HG03095 (cell line): Measurements from ENCODE around the gene HOXA11.

Experiments
- ATAC-seq: cut with Tn5 transposase; IDR thresholded peaks from one replicate; pipeline ENCODE4 v1.9.1; 2021; ENCODE audit warnings: moderate library complexity; ENCODE audit not compliant: unreplicated experiment

HOXA11 gene

GRCh38 chr7:27171325-27171636, 13.8 kb downstream of the HOXA11 start:
- ATAC-seq, result no peak

DNA sequence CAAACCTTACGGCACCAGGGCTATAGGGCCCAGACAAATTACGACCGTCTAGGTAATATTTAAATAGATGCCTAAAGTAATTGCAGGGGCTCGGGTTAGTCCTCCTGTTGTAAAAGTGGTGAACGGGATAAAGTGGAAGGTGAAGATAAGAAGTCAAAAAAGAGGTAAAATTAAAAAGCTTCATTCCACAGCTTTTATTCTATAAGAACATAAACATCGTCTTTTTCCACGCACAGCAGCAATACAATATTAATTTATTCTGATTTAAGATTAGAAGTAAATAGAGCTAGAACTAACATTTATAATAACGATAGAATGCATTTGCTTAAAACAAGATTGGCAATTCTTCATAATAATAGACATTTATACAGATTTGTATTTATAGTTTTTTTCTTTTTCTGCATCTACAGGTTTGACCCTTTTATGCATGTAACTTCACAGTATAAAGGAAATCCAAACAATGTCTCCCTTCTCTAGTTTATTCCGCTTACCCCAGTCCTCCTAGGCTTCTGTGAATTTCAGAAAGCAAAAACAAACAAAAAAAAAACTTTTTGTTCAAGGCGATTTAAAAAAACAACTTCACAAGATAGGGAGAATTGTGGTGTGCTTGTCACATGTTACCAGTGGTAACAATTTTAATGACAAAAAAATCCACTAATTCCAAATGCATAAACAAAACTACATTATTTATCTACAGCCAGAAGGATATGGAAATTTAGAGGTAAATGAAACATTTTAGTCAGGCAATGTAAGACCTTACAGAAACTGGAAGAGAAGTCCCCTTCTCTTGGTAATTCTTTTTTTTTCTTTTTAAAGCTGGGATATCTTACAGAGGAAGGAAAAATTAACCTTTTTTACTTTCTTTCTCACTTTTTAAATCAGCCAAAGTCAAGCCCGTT, 14.4 kb downstream of the HOXA11 start:
- no peak for ATAC-seq

- ATAC-seq, result no peak
Measured at GRCh38 chr7:27169658-27170425, 15.2 kb downstream of the HOXA11 start.

GRCh38 chr7:27168265-27168947, 16.6 kb downstream of the HOXA11 start:
- ATAC-seq, result no peak

DNA sequence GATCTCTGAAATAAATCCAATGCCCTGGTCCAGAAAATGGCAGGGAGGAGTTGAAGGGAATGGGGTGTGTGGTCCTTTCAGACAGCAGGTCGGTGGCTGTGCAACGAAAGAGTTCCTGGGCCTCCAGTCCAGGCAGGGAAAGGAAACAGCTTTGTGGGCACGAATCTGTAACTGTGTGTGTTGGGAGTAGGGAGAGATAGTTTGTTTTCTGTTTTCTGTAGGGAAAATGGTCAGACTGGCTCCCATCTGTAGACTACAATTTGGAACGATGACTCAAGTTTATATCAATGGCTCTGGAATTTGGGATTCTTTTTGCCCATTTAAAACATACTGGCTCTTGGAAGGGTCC, 17.1 kb downstream of the HOXA11 start:
- no peak for ATAC-seq

DNA sequence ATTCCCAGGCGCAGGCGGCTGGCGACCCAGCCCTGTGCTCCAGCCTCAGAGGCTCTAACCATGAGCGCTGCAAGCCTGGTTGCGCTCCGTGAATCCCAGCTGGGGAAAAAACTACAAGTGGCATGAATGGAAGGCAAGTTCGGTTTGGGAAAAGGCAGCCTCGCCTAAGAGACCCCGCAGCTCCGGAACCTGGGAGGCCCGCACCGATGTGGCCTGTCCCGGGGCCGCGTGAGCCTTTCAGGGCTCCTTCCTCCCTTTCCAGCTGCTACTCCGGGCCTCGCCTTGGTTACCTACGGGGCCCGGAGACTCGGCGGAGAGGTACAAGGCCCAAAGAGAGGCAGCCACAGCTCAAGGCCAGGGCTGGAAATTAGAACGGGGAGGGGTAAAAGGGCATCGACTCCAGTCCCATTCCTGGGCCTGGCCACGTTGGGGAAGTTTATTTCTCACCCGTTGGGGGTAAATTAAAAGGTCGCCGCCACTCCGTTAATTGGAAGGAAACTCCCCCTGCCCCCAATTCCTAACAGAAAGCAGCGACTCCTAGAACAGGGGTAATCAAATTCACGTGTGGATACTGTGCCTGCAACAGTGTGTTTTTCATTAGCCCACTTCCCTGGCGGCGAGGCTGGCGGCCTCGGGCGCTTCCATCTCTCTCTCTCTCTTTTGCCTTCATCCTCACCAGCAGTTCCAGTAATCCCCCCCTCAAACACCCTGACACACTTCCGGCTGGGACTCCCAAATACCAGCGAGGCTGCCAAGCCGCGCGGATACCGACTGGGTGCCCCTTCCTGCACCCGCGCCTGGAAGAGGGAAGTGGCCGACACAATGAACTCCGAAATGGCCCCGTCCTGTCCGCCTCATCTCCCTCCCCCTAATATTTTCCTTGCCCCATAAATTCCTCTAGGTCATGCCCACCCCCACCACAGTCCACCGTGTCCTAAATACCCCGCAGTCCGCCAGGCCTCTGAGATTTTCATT, 18.2 kb downstream of the HOXA11 start:
- no peak for ATAC-seq

GRCh38 chr7:27165996-27166530, 19.0 kb downstream of the HOXA11 start:
- ATAC-seq, result no peak

DNA sequence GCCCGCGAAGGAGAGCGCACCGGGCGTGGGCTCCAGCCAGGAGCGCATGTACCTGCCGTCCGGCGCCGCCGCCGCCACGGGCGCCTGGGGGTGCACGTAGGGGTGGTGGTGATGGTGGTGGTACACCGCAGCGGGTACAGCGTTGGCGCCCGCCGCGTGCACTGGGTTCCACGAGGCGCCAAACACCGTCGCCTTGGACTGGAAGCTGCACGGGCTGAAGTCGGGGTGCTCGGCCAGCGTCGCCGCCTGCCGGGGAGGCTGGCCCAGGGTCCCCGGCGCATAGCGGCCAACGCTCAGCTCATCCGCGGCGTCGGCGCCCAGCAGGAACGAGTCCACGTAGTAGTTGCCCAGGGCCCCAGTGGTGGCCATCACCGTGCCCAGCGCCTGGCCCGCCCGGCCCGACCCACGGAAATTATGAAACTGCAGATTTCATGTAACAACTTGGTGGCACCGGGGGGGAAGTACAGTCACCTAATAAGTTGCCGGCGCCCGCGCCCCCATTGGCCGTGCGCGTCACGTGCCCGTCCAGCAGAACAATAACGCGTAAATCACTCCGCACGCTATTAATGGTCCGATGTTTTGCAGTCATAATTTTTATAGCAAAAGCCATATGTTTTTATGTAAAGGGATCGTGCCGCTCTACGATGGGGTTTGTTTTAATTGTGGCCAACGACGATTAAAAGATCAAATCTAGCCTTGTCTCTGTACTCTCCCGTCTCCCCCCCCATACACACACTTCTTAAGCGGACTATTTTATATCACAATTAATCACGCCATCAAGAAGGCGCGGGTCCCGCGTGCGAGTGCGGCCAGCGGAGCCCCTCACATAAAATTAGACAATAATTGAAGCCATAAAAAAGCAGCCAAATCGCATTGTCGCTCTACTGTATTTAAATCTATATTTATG, 19.7 kb downstream of the HOXA11 start, which contains the start of gene HOXA9:
Gene HOXA9, minus strand, starts transcription at position 449 of the 907 bp plus-strand sequence. Its CDS starts 80 bp downstream, at position 369.
- no peak for ATAC-seq

DNA sequence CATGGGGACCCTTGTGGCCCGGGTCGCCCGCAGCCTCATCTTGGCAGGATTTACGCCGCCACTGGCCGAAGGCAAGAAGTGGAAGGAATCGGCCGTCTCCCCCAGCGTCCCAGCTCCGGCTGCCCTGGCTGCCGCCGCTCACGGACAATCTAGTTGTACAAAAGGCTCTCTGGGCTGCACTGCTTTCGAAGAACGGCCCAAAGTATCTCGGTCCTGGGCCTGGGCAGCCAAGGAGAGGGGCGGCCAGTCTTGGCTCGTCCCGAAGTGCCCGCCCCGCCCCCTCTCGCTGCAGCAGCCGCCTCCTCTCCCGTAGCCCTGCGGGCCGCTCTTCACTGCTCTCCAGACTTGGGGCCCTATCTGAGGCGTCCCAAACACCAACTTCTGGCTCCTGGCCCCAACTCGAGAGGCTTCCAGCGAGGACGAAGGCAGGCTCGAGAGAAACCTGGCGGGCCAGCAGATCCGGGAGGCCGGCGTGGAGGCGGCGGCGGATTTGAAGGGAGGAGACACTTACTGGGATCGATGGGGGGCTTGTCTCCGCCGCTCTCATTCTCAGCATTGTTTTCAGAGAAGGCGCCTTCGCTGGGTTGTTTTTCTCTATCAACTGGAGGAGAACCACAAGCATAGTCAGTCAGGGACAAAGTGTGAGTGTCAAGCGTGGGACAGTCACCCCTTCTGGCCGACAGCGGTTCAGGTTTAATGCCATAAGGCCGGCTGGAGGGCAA, 20.5 kb downstream of the HOXA11 start:
- ATAC-seq, result no peak

- no peak for ATAC-seq
Measured at GRCh38 chr7:27164045-27164366, 21.0 kb downstream of the HOXA11 start.

DNA sequence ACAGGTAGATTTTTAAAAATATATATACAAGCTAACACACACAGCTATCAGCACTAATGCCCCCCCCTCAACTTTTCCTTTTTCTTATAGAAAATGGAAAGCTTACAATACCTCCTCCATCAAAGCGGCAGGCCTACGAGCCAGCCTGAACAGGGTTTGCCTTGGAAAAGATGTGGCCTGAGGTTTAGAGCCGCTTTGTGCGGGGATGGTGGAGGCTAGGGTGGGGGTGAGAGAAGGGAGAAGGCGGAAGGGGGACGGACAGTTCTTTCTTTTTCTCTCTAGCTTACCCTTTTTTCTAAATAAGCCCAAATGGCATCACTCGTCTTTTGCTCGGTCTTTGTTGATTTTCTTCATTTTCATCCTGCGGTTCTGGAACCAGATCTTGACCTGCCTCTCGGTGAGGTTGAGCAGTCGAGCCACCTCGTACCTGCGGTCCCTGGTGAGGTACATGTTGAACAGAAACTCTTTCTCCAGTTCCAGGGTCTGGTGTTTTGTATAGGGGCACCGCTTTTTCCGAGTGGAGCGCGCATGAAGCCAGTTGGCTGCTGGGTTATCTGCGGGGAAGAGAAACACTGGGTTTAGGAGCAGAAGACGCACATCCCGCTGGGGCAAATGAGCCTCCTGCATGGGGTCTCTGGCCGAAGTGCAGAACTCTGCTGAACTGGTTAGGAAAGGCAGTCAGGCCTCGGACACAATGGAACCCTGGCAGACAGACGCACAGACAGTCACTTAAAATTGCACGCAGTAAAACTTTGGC, 21.6 kb downstream of the HOXA11 start:
- no peak for ATAC-seq

DNA sequence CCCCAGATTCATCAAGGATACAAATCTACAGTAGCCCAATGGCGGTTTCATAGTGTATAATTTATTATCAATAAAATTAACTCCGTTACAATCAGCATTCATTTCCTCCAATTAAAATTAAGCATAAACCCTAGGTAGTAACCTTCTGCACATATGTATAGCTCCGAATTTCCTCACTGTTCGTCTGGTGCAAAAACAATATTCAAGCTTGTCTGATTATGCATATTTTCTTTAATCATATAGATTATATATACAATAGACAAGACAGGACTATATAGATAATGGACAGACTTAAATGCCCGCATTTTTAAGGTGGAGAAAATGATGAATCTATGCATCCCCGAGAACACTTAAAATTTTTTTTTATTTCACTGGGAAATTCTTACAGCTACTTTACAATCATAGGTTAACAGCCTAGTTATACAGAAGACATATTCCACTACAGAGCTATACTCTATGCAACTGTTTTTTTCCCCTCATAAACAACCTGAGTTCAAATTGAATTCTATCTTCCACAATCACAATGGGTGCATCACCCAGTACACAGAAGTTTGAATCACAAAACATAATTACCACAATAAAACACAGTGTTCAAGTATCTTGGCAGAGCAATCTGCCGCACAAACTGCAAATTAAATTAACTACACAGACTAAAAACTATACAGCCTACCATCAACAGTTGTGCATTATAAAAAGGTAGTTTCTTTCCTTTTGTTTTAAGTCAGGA, 22.3 kb downstream of the HOXA11 start:
- ATAC-seq, result no peak

GRCh38 chr7:27161721-27162560, 23.1 kb downstream of the HOXA11 start:
- ATAC-seq, result no peak

- no peak for ATAC-seq
Measured at GRCh38 chr7:27161214-27161720, 23.8 kb downstream of the HOXA11 start.

DNA sequence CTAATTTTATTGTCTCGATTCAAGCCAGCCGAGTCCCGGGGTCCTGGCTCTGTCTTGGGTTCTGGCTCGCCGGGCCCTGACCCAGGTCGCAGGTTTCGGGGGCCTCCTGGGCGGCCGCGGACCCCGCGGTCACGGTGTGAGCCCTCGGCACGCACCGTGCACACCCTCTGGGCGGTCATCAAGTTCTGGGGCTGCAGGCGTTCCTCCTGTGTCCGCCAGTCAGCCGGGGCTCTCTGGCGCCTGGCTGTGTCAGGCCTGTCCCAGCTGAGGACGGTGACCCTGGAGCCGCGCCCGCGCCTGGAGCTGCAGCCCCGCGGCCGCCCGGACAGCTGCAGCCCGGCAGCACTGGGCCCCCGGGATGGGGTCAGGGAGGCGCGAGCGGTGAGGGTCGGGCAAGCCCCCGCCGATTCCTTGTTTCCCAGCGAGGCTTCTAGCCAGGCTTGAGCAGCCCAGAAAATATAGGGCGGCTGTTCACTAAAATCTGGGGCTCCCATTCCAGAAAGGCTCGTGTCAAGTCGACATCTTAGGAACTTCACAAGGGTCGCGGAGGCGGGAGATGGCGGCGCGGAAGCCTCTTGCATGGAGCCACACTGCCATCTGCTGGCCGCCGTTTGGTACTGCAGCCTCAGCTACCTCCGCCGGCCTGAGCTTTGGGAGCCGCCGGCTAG, 24.4 kb downstream of the HOXA11 start:
- ATAC-seq, result peak; percentile 55

DNA sequence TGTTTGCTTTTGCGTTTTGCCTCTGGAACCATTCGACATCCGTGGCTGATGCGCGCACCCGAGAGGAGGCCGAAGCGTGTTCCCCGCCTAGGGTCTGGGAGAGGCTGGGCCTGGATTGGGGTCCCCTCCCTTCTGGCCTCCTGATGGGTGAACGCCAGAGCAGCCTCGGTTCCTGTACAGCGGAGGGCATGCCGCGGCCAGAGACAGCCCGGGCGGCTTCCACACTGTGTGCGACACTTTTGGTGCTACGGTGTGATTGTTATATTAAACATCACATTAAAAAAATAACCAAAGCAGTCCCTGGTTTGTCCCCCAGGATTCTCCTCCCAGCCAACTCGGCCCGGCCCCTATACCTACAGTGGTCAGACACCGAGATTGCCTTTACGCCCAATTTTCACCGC, 24.9 kb downstream of the HOXA11 start:
- no peak for ATAC-seq
